Effector CD8-positive, alpha-beta T cell (primary cell): ENCODE measurements around the gene HUNK.

Experiments used
- DNase-seq: peaks from one replicate; lab custom pipeline; 2025; lab: John Stamatoyannopoulos, UW

HUNK gene

GRCh38 chr21:31952828-31953227, 80.0 kb downstream of the HUNK start:
- no peak for DNase-seq

- no peak for DNase-seq
Measured at GRCh38 chr21:31957631-31958030, 84.8 kb downstream of the HUNK start.

- no peak for DNase-seq
Measured at GRCh38 chr21:31959881-31960280, 87.1 kb downstream of the HUNK start.

- DNase-seq = no peak
Measured at GRCh38 chr21:31961027-31961426, 88.2 kb downstream of the HUNK start.

- no peak for DNase-seq
Measured at GRCh38 chr21:31961704-31962103, 88.9 kb downstream of the HUNK start.

GRCh38 chr21:31964692-31965091, 91.9 kb downstream of the HUNK start:
- DNase-seq = no peak

- no peak for DNase-seq
Measured at GRCh38 chr21:31967334-31967733, 94.5 kb downstream of the HUNK start.

- DNase-seq = no peak
Measured at GRCh38 chr21:31972622-31973021, 99.8 kb downstream of the HUNK start.

GRCh38 chr21:31973402-31973944, 100.7 kb downstream of the HUNK start:
- DNase-seq = no peak

- no peak for DNase-seq
Measured at GRCh38 chr21:31974454-31974985, 101.7 kb downstream of the HUNK start.

GRCh38 chr21:31975491-31975890, 102.7 kb downstream of the HUNK start:
- no peak for DNase-seq

GRCh38 chr21:31977816-31978215, 105.0 kb downstream of the HUNK start:
- DNase-seq = no peak

GRCh38 chr21:31983120-31983519, 110.3 kb downstream of the HUNK start:
- no peak for DNase-seq

- no peak for DNase-seq
Measured at GRCh38 chr21:31983554-31983953, 110.7 kb downstream of the HUNK start.

- no peak for DNase-seq
Measured at GRCh38 chr21:31985398-31985797, 112.6 kb downstream of the HUNK start.

GRCh38 chr21:31986035-31986856, 113.4 kb downstream of the HUNK start:
- no peak for DNase-seq

- DNase-seq = no peak
Measured at GRCh38 chr21:31987696-31988095, 114.9 kb downstream of the HUNK start.

GRCh38 chr21:31988492-31989290, 115.9 kb downstream of the HUNK start:
- no peak for DNase-seq

GRCh38 chr21:31991356-31992331, 118.8 kb downstream of the HUNK start:
- no peak for DNase-seq

- no peak for DNase-seq
Measured at GRCh38 chr21:31992391-31992790, 119.6 kb downstream of the HUNK start.
